IPS-NIHi7 (cell line): ENCODE measurements around the gene DGKB.

ENCODE experiments used
- DNase-seq: peaks from one replicate; pipeline ENCODE4 v3.0.0; 2012; ENCODE audit warnings: mixed read lengths; ENCODE audit errors: extremely low spot score

DGKB gene

GRCh38 chr7:14902589-14903067 is at the start of gene DGKB:
Gene DGKB, minus strand, starts transcription at chr7:14902751.
- DNase-seq: peak; percentile 43

GRCh38 chr7:14950013-14950412 is 47.5 kb upstream of the DGKB start:
- no peak for DNase-seq

- no peak for DNase-seq
Measured at GRCh38 chr7:14938181-14938580, 35.6 kb upstream of the DGKB start.

GRCh38 chr7:14937581-14937980 is 35.0 kb upstream of the DGKB start:
- no peak for DNase-seq

GRCh38 chr7:14936554-14936953 is 34.0 kb upstream of the DGKB start:
- peak; percentile 36 for DNase-seq

GRCh38 chr7:14934839-14935238 is 32.3 kb upstream of the DGKB start:
- no peak for DNase-seq

- no peak for DNase-seq
Measured at GRCh38 chr7:14931511-14932215, 29.1 kb upstream of the DGKB start.

- DNase-seq: no peak
Measured at GRCh38 chr7:14924398-14924797, 21.8 kb upstream of the DGKB start.

GRCh38 chr7:14911077-14911476 is 8.5 kb upstream of the DGKB start:
- no peak for DNase-seq

- no peak for DNase-seq
Measured at GRCh38 chr7:14908697-14909096, 6.1 kb upstream of the DGKB start.

- no peak for DNase-seq
Measured at GRCh38 chr7:14905764-14906163, 3.2 kb upstream of the DGKB start.

GRCh38 chr7:14900051-14900450 is 2.5 kb downstream of the DGKB start:
- DNase-seq: no peak

GRCh38 chr7:14899030-14899429 is 3.5 kb downstream of the DGKB start:
- DNase-seq: no peak

- DNase-seq: no peak
Measured at GRCh38 chr7:14896461-14896860, 6.1 kb downstream of the DGKB start.

- no peak for DNase-seq
Measured at GRCh38 chr7:14894826-14895225, 7.7 kb downstream of the DGKB start.

- DNase-seq: no peak
Measured at GRCh38 chr7:14892961-14893360, 9.6 kb downstream of the DGKB start.

GRCh38 chr7:14891289-14891688 is 11.3 kb downstream of the DGKB start:
- DNase-seq: no peak

GRCh38 chr7:14888962-14889361 is 13.6 kb downstream of the DGKB start:
- DNase-seq: no peak

GRCh38 chr7:14886533-14886932 is 16.0 kb downstream of the DGKB start:
- no peak for DNase-seq

- no peak for DNase-seq
Measured at GRCh38 chr7:14875941-14876587, 26.5 kb downstream of the DGKB start.

- no peak for DNase-seq
Measured at GRCh38 chr7:14871880-14872279, 30.7 kb downstream of the DGKB start.

GRCh38 chr7:14870394-14870793 is 32.2 kb downstream of the DGKB start:
- no peak for DNase-seq

- no peak for DNase-seq
Measured at GRCh38 chr7:14868937-14869336, 33.6 kb downstream of the DGKB start.
